Measurements from ENCODE around the gene MTHFR.

- TF ChIP-seq CTCF (IDR thresholded peaks at IDR 0.05), result peak; percentile 97
- TF ChIP-seq EP300 (IDR thresholded peaks at IDR 0.05; ENCODE audit: borderline replicate concordance in 1 of 2, low read depth in 1 of 2, low read length in 1 of 2), result no peak
- TF ChIP-seq MEF2A (IDR thresholded peaks at IDR 0.05; ENCODE audit: borderline replicate concordance, low read depth), result no peak
- no peak for TF ChIP-seq GABPA (IDR thresholded peaks at IDR 0.05; ENCODE audit: low read depth)
- TF ChIP-seq YY1 (IDR thresholded peaks at IDR 0.05; ENCODE audit: low read depth), result no peak
- TF ChIP-seq REST (IDR thresholded peaks at IDR 0.05; ENCODE audit: low read depth, low read length), result no peak
- no peak for TF ChIP-seq EZH2phosphoT487 (IDR thresholded peaks at IDR 0.05; ENCODE audit: borderline replicate concordance, low read depth)
- TF ChIP-seq RAD21 (IDR thresholded peaks at IDR 0.05; ENCODE audit: low read length), result peak; percentile 99
- TF ChIP-seq POLR2AphosphoS5 (IDR thresholded peaks at IDR 0.05; ENCODE audit: low read depth, low read length), result 0 out of 2 replicates have a peak, but pooled peaks have one; percentile 9
- peak; percentile 55 for TF ChIP-seq CHD2 (IDR thresholded peaks at IDR 0.05; ENCODE audit: low read length, partially characterized antibody)
- no peak for TF ChIP-seq JUND (IDR thresholded peaks at IDR 0.05)
- no peak for TF ChIP-seq SIN3A (IDR thresholded peaks at IDR 0.05; ENCODE audit: borderline replicate concordance, low read depth, low read length)
Measured at GRCh38 chr1:11838349-11839272, 32.8 kb upstream of the MTHFR start.

Measured in SK-N-SH (cell line).